GM12801 (cell line): ENCODE measurements around the gene CACNA2D1.

Source experiments
- TF ChIP-seq, protein P1 (sequence below): IDR thresholded peaks from one replicate; pipeline ENCODE4 v1.5.1; 2011; ENCODE audit warnings: control low read depth; ENCODE audit not compliant: insufficient read length; ENCODE audit errors: extremely low read depth

CACNA2D1 gene

DNA sequence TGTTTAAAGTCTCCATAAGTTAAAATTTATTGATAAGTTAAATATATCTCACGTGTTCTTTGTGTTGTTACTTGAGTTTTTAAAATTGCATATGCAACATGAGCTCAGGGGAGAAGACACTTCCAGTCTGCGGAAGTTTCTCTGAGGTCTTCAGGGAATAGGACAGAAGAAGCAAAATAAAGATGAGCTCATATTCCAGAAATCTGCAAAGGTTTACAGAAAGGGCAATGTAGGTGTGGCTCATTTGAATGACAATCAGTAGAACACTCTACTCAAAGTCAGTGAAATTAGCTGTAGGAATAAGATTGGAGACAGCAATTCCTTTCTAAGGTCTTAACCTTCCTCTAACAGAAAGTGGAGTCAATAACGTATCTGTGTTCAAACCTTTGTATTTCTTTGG, 53.7 kb downstream of the CACNA2D1 start:
- TF ChIP-seq, protein P1, sequence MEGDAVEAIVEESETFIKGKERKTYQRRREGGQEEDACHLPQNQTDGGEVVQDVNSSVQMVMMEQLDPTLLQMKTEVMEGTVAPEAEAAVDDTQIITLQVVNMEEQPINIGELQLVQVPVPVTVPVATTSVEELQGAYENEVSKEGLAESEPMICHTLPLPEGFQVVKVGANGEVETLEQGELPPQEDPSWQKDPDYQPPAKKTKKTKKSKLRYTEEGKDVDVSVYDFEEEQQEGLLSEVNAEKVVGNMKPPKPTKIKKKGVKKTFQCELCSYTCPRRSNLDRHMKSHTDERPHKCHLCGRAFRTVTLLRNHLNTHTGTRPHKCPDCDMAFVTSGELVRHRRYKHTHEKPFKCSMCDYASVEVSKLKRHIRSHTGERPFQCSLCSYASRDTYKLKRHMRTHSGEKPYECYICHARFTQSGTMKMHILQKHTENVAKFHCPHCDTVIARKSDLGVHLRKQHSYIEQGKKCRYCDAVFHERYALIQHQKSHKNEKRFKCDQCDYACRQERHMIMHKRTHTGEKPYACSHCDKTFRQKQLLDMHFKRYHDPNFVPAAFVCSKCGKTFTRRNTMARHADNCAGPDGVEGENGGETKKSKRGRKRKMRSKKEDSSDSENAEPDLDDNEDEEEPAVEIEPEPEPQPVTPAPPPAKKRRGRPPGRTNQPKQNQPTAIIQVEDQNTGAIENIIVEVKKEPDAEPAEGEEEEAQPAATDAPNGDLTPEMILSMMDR: no peak

DNA sequence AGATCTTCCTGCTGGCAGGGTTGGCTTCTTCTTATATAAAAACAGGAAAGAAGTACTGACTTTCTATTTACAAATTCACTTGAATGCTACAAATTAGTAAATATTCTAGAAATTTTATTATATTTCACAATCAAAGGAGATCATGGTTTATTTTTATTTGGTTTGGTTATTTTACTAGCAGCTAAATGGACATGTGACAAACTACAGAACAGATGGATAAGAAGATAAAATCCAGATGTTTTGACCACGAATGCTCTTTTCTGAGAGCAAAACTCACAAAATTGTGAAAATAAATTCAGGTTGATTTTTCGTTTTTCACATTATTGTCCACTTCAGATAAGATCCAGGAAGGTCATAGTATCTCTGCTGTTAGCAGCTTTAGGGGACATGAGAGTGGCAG, 55.4 kb downstream of the CACNA2D1 start:
- TF ChIP-seq, protein P1: no peak

DNA sequence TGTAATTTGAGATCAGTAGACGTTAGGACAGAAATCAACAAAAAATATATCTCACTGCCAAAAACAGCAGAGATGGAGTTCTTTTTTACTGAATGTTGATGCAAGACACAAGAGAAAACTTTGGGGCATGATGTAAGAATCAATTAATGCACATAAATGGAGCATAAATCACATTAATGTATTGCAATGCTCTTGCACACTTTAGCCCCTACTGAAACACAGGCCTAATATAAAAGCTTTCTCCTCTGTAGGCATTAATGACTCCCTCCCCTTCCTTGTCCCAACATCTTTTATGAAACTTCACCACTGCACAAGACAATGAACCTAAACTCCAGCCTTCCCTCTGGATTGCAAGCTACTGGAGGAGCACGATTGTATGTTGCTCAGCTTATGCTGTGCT, 58.8 kb downstream of the CACNA2D1 start:
- TF ChIP-seq, protein P1: no peak

DNA sequence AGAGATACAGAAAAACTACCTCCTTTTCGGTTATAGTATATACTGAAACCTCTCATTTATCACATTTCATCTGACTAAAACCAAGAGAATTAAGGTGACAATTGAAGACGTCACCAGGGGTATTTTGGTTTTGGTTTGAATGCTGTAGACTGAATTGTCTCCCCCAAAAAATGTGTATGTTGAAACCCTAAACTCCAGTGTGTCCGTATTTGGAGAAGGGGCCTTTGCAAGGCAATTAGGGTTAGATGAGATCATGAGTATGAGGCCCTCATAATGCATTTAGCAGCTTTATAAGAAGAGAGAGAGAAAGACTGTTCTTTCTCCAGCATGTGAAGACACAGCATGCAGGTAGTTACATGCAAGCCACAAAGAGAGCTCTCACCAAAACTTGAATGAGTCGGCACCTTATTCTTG, 59.5 kb downstream of the CACNA2D1 start:
- TF ChIP-seq, protein P1: no peak

DNA sequence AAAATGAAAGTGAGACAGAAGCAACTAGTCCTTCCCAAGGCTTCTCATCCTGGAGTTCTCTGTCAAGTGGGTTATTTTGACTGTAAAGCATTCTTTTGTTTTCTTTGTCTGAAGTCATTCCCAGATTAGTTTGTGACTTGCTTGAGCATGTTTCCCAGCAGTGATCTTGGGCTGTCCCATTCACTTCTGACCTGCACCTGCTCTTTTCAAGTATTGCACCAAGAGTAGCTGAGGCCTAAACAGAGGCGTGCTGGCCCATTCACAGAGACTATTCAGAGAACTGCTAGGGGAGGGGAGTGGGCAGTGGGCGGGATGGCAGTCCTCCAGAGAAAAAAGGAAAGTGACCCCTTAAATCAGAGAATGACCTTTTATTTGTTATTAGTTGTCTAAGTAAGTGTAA, 61.3 kb downstream of the CACNA2D1 start:
- TF ChIP-seq, protein P1: no peak

DNA sequence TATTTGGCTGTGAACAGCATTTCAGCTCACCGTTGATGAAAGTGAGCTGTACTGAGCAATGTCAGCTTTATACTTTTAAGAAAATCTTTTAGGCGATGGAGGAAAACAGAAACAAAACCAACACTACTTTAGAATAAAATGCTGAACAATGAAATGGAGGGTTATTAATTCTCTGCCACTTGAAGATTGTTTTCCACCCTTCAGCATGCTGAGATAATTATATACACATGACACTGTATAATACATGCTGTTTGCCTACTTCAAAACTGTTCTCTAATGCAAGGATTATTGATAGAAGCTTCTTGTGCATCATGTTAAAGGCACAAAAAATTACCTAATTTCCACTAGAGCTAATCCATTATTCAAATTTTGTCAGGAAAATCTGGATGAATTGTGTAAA, 66.8 kb downstream of the CACNA2D1 start:
- TF ChIP-seq, protein P1: no peak

DNA sequence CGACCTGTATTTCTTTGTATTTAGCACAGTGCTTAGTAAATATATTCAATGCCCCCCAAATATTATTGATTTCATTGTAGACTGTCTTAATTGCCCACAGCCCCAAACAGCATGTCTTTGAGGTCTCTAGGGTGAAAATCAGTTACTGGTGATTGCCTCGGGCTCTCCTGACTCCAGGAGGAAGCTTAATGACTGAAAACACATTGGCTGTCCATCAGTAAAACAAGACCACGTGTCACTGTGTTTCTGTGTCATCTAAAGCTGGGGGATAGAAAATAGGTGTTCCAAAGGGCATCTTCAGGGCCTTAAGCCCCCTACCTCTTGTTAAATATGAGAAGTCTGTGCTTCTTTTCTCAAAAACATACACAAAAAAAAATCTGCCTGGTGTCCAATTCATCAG, 67.9 kb downstream of the CACNA2D1 start:
- TF ChIP-seq, protein P1: no peak

DNA sequence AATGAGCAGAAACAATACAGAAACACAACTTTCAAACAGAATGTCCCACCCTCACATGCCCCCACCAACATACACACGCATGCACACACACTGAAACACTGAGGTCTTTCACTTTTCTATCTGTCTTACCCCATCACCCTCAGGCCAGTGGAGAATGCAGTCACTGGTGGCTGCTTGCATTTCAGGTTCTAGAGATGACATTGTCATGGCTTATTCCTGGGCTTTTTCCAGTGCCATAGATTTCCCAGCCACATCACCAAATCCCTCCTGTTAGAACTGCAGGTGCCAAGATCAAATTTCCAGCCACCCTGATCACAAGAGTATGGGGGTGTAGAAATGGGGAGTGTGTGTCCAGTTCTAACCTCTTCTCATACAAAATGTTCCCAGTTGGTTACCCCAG, 68.4 kb downstream of the CACNA2D1 start:
- TF ChIP-seq, protein P1: no peak
